GM21723 (cell line): Measurements from ENCODE around the gene MAP7D1.
"Not testable (repeated sequence)": the region's sequence is repeated elsewhere in the genome, so short reads cannot be mapped to it uniquely, and the experiment has no call there.

Experiments used
- ATAC-seq: cut with Tn5 transposase; IDR thresholded peaks from one replicate; pipeline ENCODE4 v1.9.1; 2021; ENCODE audit warnings: mild to moderate bottlenecking, moderate library complexity; ENCODE audit not compliant: unreplicated experiment

Gene MAP7D1

GRCh38 chr1:36151134-36151844, 4.7 kb upstream of the MAP7D1 start:
- no peak for ATAC-seq

- no peak for ATAC-seq
Measured at GRCh38 chr1:36151845-36152203, 4.1 kb upstream of the MAP7D1 start.

DNA sequence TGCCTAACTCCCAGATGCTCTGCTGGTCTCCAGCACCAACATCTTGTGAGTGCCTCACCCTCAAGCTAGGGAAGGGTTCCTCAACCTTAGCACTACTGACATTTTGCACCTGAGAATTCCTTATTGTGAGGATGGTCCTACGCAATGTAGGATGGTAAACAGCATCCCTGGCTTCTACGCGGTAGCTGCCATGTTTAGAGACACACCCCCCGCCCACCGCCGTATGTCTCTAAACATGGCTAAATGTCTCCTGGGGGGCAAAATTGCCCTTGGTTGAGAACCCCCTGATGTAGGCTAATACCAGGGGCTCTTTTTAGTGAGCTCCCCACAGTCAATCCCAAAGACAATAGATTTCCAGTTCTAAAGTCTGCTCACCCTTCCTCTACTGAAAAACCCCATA, 2.5 kb upstream of the MAP7D1 start:
- ATAC-seq = no peak

- ATAC-seq = no peak
Measured at GRCh38 chr1:36154335-36154734, 1.6 kb upstream of the MAP7D1 start.

DNA sequence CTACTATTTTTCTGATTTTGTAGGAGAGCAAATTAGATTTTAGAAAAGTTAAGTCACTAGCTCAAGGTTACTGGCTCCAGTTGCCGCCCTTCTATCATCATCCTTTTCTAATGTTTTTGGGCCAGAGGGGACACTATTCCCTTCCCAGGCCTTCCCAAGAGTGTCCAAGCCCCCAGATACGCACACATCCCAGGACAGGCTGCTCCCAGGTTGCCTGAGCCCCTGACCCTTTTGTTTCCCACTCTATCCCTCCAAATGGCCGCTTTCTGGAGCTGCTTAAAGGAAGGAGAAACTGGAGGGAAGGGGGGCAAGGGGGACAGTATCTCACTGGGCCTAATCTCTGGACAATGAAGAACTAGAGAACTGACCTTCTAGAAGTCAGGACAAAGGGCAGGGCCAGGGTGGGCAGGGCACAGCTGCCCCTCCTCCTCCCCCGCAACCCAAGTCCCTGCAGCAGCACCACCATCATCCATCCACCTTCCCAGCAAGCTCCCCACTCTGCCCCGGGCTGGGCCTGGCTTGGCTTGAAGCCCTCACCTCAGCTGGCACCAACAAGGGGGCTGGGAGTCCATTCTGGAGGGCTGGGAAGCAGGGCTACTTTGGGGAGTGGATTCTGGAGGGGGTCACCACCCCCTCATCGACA, 1.1 kb upstream of the MAP7D1 start:
- no peak for ATAC-seq

GRCh38 chr1:36156329-36157114, 562 bp downstream of the MAP7D1 start:
- peak; percentile 22 for ATAC-seq

- ATAC-seq = no peak
Measured at GRCh38 chr1:36157115-36157903, 1.3 kb downstream of the MAP7D1 start.

GRCh38 chr1:36157973-36158826, 2.2 kb downstream of the MAP7D1 start:
- no peak for ATAC-seq

- not testable (repeated sequence) for ATAC-seq
Measured at GRCh38 chr1:36158827-36159252, 2.9 kb downstream of the MAP7D1 start.

DNA sequence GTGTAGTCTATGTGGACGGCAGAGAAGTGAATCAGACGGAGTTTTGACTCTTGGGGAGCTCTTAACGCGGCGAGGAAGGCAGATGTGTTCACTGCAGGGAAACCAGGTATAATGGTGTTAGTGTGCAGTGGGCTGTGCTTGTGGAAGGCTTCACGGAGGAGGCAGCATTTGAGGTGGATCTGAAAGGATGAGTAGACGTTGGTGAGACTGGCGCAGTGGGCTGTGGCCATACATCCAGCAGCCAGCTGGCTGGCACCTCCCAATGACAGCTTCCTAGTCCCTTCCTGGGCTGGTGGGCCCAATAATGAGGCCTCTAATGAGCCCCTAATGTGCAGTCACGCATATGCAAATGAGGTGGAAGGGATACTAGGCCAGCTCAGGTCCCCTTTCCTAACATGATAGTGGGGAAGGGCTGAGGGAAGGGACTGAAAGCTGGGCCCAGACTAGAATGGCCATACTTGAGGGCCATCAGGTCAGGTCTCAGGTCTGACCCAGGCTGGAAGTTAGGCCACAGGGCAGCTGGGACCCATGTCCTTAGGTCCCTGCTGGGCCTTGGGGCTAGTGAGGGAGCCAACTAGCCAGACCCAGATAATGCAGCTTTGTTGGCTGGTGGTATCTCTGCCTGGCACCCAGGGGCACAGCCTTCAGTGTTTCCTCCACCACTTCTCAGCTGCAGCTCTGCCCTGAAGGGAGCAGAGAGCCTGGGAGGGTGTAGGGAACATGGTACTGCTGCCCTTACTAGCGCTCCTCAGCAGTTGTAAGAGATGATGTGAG, 3.8 kb downstream of the MAP7D1 start:
- no peak for ATAC-seq

DNA sequence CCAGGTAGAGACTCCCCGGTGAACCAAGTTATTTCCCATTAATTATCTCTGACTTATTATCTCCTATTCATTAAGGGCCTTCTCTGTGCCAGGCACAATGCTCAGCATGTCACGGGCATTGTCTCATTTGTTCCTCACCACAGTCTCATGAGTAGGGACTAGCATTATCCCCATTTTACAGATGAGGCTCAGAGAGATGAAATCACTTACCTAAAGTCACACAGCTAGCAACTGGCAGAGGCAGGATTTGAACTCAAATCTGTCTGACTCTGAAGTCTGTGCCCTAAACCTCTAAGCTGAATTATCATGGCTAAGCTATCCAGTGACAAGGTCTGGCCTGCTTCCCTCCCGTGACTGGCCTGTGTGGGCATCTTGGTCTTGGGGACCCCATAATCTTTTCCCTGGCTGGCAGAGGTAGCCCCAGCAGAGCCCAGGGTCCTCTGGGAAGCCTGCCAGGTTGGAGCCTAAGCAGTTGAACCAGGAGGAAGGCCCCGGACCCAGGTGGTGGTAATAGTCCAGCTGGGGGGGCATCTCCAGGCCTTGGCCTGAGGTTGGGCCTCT, 4.5 kb downstream of the MAP7D1 start:
- no peak for ATAC-seq

- peak; percentile 36 for ATAC-seq
Measured at GRCh38 chr1:36160949-36161485, 5.1 kb downstream of the MAP7D1 start.

DNA sequence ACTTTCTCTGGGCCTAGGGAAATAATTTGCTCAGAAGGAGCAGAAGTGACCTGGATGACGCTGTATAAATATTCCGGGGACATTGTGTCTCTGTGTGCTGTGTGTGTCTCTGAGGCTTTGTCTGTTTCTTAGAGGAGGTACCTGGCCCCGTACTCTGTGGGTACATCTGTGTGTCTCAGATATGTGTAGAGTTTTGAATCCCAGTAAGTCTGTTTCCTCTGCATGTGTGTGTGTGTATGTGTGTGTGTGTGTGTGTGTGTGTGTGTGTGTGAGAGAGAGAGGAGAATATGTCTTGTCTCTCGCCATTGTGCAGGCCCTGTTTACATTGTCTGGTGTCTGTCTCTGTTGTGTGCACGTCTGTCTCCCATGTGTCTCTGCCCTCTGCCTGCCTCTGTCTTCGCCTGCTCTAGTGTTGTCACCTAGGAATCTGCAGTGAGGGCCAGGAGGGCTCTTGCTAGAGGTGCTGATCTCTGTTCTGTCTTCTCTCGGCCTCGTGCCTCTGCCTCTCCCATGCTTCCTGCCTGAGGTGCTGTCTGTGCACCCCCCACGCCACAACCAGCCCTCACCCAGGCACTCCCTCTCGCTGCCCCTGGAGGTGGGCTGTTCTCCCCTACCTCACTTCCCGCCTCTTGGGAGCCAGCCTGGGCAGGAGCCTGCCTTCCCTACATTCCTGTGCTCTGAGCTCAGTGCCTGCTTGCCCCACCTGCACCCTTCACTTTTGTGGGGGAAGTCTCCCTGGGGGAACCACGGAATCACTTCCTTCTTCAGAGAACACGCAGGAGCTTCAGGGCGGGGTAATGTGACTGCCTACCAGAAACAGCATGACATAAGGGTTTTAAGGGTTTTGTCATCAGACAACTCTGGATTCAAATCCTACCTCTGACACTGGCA, 5.9 kb downstream of the MAP7D1 start:
- ATAC-seq = no peak

DNA sequence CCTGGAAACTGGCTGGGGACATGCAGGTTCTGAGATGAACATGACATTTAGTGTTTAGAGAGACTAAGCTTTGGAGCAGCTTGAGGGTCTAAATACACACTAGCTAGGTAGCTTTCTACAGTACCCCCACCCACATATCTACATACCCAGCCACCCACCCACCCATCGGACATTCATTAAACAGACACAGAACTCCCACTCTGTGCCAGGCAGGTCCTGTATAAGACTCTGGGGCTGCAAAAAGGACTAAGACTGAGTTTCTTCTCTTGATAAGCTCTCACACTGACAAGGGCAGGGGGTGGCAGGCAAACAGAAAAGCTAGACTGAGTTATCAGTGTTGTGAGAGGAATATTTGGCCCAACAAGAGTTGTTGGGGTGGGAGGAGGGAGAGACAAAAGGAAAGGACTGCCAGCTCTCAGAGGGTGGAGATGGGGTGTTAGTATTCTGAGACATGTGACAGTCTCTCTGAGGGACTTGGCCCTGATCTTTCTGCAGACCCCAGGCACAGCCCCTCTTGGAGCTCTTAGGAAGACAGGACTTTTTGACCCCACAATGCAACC, 6.8 kb downstream of the MAP7D1 start:
- no peak for ATAC-seq

- no peak for ATAC-seq
Measured at GRCh38 chr1:36163426-36163825, 7.5 kb downstream of the MAP7D1 start.

GRCh38 chr1:36164361-36164760, 8.4 kb downstream of the MAP7D1 start:
- ATAC-seq = no peak

DNA sequence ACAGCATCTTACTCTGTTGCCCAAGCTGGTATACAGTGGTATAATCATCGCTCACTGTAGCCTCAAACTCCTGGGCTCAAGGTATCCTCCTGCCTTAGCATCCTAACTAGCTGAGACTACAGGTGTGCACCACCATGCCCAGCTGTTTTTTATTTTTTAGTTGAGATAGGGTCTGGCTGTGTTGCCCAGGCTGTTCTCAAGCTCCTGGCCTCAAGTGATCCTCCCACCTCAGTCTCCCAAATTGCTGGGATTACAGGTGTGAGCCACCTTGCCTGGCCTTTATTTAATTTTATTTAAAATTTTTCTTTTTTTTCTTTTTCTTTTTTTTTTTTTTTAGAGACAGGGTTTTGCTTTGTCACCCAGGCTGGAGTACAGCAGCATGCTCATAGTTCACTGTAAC, 9.2 kb downstream of the MAP7D1 start:
- ATAC-seq = no peak

- no peak for ATAC-seq
Measured at GRCh38 chr1:36166136-36166535, 10.2 kb downstream of the MAP7D1 start.
